Thyroid gland (tissue), 4 donors: ENCODE results near the gene ANKRD29.

ENCODE experiments used
- CTCF ChIP-seq, 6 experiments: fragments of 200-600 bp in 3 of 6; fragments of 450-650 bp in 3 of 6; sonication (generic) in 3 of 6; IDR thresholded peaks; one replicate each; pipeline ENCODE4 v1.5.1; 2016 to 2019; ENCODE audit warnings: antibody characterized with exemption in 6 of 6, mild to moderate bottlenecking in 2 of 6, inconsistent platforms in 1 of 6, moderate library complexity in 1 of 6
- POLR2A ChIP-seq, 2 donors: fragments of 450-650 bp; IDR thresholded peaks; one replicate each; pipeline ENCODE4 v1.6.1; 2017; ENCODE audit warnings: antibody characterized with exemption in 2 of 2, mild to moderate bottlenecking in 2 of 2, moderate library complexity in 1 of 2

- no peak for TF ChIP-seq POLR2A (IDR thresholded peaks at IDR 0.05)
- no peak for TF ChIP-seq CTCF (IDR thresholded peaks at IDR 0.05)
Observed at GRCh38 chr18:23584019-23584983, 78.4 kb downstream of the ANKRD29 start.
